Body of pancreas (tissue), 4 donors: ENCODE data around the gene CASP9. TPM values are rescaled to one million over a fixed set of nuclear protein-coding genes. Genes with fewer than 3 reads are reported as not detected.

Experiments used
- ATAC-seq: fragments of 150-250 bp; one replicate; pipeline ENCODE4 v1.9.1; 2016
- DNase-seq, 4 donors: peaks; one replicate each; pipeline ENCODE4 v3.0.0-alpha.2; 2019
- H3K27ac ChIP-seq, 4 donors: fragments of 200-600 bp; sonication (generic); 1 replicate in 3 of 4; 2 replicates in 1 of 4; pipeline versions ENCODE4 v1.5.1 to v1.6.1; 2016 to 2019; ENCODE audit warnings: mild to moderate bottlenecking in 1 of 4, mixed read lengths in 1 of 4, moderate library complexity in 1 of 4
- H3K27me3 ChIP-seq, 2 donors: fragments of 200-600 bp; sonication (generic); one replicate each; pipeline ENCODE4 v1.6.0; 2016; ENCODE audit warnings: mild to moderate bottlenecking in 1 of 2
- H3K36me3 ChIP-seq, 2 donors: fragments of 200-600 bp; sonication (generic); replicated peaks in 1 of 2; 2 replicates each; pipeline ENCODE4 v1.5.1; 2016; ENCODE audit warnings: low read depth in 2 of 2; ENCODE audit not compliant: insufficient read depth in 1 of 2
- H3K4me1 ChIP-seq: fragments of 200-600 bp; sonication (generic); one replicate; pipeline ENCODE4 v1.6.0; 2016
- H3K4me3 ChIP-seq, 2 donors: fragments of 200-600 bp; sonication (generic); 1 replicate in 1 of 2; 2 replicates in 1 of 2; pipeline ENCODE4 v1.5.1; 2016 to 2019
- H3K9me3 ChIP-seq, 3 donors: fragments of 200-600 bp; sonication (generic); 1 replicate in 2 of 3; 2 replicates in 1 of 3; pipeline ENCODE4 v1.5.1; 2016
- POLR2A ChIP-seq, 3 donors: fragments of 450-650 bp; IDR thresholded peaks; one replicate each; pipeline ENCODE4 v1.6.1; 2016; ENCODE audit warnings: antibody characterized with exemption in 3 of 3, mild to moderate bottlenecking in 2 of 3
- WGBS, 2 donors: methylation state at CpG; one replicate each; pipeline ENCODE4 v1.1.5; 2017; 5-methylcytosine and 5-hydroxymethylcytosine counted together
- intact Hi-C: fragments of 100-400 bp; cut with DNase I; formaldehyde crosslinking; loops from one replicate; pipeline ENCODE4 v1.15.1; 2023
- small RNA-seq: library from RNA; depleted of rRNA; stranded (forward); fragments of <200 nt; gene quantifications from one replicate; pipeline ENCODE3, GENCODE V24; 2016
- total RNA-seq, 2 donors: library from RNA; depleted of rRNA; stranded (reverse); fragments of >200 nt; gene quantifications; one replicate each; pipeline ENCODE4 v1.1.0, GENCODE V29; 2016
- TF ChIP-seq, protein P1 (sequence below), 7 experiments: fragments of 450-650 bp in 4 of 7; fragments of 200-600 bp in 3 of 7; sonication (generic) in 3 of 7; IDR thresholded peaks; one replicate each; pipeline ENCODE4 v1.5.1; 2016 to 2019; ENCODE audit warnings: antibody characterized with exemption in 7 of 7

CASP9 gene
- total RNA-seq, 2 donors from 2014 or later, result 12.9 to 21.5 TPM

DNA sequence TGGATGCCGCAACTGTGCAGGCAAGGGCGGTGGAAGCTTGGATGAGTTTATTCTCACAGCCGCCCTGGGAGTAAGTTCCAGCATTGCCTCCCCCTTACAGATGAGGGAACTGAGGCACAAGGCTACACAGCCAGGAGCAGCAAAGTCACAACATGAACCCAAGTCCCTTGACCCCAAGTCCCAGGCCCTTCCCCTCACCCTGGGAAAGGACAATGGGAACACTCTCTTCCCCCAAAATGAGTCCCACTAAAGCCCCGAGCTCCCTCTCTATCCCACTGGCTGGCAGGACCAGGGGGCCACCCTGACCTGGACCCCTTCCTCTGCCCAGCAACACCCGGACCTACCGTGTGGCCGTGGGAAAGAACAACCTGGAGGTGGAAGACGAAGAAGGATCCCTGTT is 81.9 kb downstream of the CASP9 start:
- 33 to 46% methylated on average over 6 to 8 of the region's 8 CpGs for WGBS, 2 donors
- no peak for ATAC-seq
- no peak overlapping the region for H3K4me3 ChIP-seq
- H3K4me1 ChIP-seq, result peaks cover 46% of the 10 kb centered on the region
- no peaks in the 10 kb centered on the region for H3K9me3 ChIP-seq
- TF ChIP-seq, protein P1, sequence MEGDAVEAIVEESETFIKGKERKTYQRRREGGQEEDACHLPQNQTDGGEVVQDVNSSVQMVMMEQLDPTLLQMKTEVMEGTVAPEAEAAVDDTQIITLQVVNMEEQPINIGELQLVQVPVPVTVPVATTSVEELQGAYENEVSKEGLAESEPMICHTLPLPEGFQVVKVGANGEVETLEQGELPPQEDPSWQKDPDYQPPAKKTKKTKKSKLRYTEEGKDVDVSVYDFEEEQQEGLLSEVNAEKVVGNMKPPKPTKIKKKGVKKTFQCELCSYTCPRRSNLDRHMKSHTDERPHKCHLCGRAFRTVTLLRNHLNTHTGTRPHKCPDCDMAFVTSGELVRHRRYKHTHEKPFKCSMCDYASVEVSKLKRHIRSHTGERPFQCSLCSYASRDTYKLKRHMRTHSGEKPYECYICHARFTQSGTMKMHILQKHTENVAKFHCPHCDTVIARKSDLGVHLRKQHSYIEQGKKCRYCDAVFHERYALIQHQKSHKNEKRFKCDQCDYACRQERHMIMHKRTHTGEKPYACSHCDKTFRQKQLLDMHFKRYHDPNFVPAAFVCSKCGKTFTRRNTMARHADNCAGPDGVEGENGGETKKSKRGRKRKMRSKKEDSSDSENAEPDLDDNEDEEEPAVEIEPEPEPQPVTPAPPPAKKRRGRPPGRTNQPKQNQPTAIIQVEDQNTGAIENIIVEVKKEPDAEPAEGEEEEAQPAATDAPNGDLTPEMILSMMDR (IDR thresholded peaks at IDR 0.05), result no peak
- peak in 2 of 3 donors; percentile 58 to 60 for TF ChIP-seq POLR2A (IDR thresholded peaks at IDR 0.05)
- no peaks in the 10 kb centered on the region for H3K27me3 ChIP-seq
- peaks cover 0 to 7% of the 10 kb centered on the region in 2 donors for H3K36me3 ChIP-seq
- intact Hi-C loops, result no loop called here
- H3K27ac ChIP-seq, result peak overlapping the region; percentile 47 to 90 (median 72)
- no peak for DNase-seq

Small RNA genes within 50 kb of the gene (small RNA-seq; reads per million reads assigned to genes)
- gene SCARNA21B, result not detected

Other genes with a start within 250 kb of the CASP9 start
- gene EFHD2, start 114.3 kb downstream of the CASP9 start, total RNA-seq, result 10 to 100 TPM; 56.7 to 78.6 TPM
- over 10,000 TPM in 1 of 2 donors, 1,000 to 10,000 TPM in 1; 6,275 to 13,040 TPM for gene CTRC, start 85.8 kb downstream of the CASP9 start, total RNA-seq
- gene CELA2A, start 67.5 kb downstream of the CASP9 start, total RNA-seq, result over 10,000 TPM in 1 of 2 donors, 1,000 to 10,000 TPM in 1; 4,384 to 21,046 TPM
- 1,000 to 10,000 TPM in 1 of 2 donors, 100 to 1,000 TPM in 1; 333 to 1,481 TPM for gene CELA2B, start 48.1 kb downstream of the CASP9 start, total RNA-seq
- gene DNAJC16, start 2.6 kb upstream of the CASP9 start, total RNA-seq, result 10 to 100 TPM; 11.9 to 12.5 TPM
- gene AGMAT, start 60.8 kb upstream of the CASP9 start, total RNA-seq, result under 1 TPM; 0.33 to 0.52 TPM
- 10 to 100 TPM; 18.8 to 30.1 TPM for gene DDI2, start 93.2 kb upstream of the CASP9 start, total RNA-seq
- 10 to 100 TPM; 18.1 to 31.6 TPM for gene PLEKHM2, start 160.1 kb upstream of the CASP9 start, total RNA-seq
- gene SLC25A34, start 212.0 kb upstream of the CASP9 start, total RNA-seq, result 1 to 10 TPM; 5.7 to 6.9 TPM
- not detected for gene TMEM82, start 218.3 kb upstream of the CASP9 start, total RNA-seq
- gene FBLIM1, start 234.6 kb upstream of the CASP9 start, total RNA-seq, result 10 to 100 TPM; 42.5 to 46.2 TPM